Fibroblast of pulmonary artery (primary cell): ENCODE measurements around the gene MAPKAPK2.

Experiments
- DNase-seq: peaks from one replicate; pipeline ENCODE4 v3.0.0-alpha.2; 2010; ENCODE audit warnings: low read depth
- H3K4me3 ChIP-seq: replicated peaks from 2 replicates; pipeline ENCODE4 v1.5.1; 2011; ENCODE audit warnings: low read depth, mild to moderate bottlenecking, control low read depth, low read length, moderate library complexity
- TF ChIP-seq, protein P1 (sequence below): IDR thresholded peaks from 2 replicates; pipeline ENCODE4 v1.5.1; 2011; ENCODE audit warnings: mild to moderate bottlenecking, control low read depth, low read length, inconsistent platforms; ENCODE audit errors: missing control alignments

Gene MAPKAPK2

DNA sequence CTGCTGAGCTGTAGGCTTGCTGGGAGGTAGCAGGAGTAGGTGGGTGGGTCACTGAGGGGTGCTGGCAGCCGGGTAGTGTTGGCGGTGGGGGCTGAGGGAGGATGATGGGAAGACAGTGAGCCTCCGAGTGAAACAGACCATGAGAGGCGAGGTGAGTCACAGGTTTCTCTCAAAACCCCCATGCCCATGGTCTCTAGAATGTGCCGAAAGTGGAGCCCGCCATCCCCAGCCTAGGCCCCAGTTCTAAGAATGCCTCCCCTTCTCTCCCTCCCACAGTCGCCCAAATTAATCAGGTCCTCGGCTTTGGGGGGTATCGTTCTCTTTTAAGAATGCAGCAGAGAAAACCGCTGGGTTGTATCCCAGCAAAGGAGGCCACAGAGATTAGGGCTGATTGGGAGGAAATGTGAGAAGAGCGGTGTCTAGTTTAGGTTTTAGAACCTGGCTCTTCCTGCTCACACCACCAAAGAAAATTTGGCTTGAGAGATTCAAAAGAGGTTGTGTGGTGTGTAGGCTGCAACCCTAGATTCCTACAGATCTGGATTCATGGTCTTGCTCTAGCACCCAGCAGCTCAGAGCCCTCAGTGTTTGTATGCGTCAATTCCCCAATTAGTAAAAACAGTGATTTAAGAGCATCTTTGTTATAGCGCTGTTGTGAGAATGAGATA, 58.1 kb downstream of the MAPKAPK2 start:
- TF ChIP-seq, protein P1, sequence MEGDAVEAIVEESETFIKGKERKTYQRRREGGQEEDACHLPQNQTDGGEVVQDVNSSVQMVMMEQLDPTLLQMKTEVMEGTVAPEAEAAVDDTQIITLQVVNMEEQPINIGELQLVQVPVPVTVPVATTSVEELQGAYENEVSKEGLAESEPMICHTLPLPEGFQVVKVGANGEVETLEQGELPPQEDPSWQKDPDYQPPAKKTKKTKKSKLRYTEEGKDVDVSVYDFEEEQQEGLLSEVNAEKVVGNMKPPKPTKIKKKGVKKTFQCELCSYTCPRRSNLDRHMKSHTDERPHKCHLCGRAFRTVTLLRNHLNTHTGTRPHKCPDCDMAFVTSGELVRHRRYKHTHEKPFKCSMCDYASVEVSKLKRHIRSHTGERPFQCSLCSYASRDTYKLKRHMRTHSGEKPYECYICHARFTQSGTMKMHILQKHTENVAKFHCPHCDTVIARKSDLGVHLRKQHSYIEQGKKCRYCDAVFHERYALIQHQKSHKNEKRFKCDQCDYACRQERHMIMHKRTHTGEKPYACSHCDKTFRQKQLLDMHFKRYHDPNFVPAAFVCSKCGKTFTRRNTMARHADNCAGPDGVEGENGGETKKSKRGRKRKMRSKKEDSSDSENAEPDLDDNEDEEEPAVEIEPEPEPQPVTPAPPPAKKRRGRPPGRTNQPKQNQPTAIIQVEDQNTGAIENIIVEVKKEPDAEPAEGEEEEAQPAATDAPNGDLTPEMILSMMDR: no peak
- H3K4me3 ChIP-seq: no peak overlapping the region
- no peak for DNase-seq

DNA sequence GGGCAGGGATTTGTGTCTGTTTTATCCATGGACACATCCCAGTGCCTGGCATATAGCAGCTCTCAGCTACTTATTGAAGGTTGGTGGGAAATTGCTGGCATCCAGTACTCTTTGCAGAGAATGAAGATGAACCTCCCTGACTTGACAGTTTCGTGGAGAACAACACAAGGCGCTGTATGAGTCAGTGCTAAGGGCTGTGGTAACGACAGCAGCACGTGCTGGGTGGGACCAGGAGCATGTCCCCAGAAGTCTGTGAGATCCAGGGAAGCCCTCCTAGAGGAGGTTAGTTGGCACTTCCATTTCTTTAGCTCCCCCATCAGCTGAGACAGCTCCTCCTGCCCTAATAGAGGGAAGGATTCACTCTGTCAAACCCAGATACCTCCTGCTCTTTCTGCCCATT, 60.0 kb downstream of the MAPKAPK2 start:
- no peak for DNase-seq
- H3K4me3 ChIP-seq: no peak overlapping the region
- TF ChIP-seq, protein P1: no peak

DNA sequence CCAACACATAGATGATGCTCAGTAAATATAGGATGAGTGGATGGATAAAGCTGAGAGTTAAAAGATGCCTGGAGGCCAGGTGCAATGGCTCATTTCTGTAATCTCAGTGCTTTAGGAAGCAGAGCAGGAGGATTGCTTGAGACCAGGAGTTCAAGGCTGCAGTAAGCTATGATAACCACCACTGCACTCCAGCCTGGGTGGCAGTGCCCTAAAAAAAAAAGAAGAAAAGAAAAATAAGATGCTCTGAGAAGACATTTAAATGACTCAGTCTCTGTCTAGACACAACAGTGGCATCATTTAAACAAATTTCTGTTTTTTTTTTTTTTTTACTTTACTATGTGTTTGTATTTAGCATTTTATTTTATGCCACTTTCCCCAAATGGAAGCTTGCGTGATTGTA, 60.6 kb downstream of the MAPKAPK2 start:
- no peak overlapping the region for H3K4me3 ChIP-seq
- DNase-seq: no peak
- TF ChIP-seq, protein P1: no peak

DNA sequence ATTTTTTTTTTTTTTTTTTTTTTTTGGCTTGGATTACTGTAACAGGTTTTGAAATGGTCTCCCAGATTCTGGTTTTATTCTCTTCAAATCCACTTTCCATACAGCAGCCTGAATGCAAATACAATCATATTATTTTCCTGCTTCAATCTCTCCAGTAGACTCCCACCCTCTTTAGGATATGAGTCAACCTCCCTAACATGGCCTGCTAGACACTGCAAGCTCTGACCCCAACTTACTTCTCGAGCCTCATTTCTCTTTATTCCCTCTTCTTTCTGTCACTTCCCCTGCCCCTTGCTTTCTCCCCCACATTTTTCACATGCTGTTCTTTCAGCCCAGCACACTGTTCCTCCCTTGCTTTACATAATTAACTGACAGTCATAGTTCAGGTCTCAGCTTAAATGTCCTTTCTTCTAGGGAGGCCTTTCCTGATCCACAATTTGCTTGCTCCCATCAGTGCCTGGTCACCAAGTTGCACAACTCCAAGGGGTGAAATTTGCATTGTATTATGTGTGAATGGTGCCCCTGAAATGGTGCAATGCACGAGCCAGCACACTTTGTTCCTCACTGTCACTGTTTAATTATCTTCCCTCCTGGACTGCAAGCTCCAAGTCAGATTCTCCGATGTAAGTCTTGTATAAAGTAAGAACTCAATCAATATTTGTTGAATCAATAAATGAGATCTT, 63.8 kb downstream of the MAPKAPK2 start:
- TF ChIP-seq, protein P1: no peak
- H3K4me3 ChIP-seq: no peak overlapping the region
- peak; percentile 72 for DNase-seq

DNA sequence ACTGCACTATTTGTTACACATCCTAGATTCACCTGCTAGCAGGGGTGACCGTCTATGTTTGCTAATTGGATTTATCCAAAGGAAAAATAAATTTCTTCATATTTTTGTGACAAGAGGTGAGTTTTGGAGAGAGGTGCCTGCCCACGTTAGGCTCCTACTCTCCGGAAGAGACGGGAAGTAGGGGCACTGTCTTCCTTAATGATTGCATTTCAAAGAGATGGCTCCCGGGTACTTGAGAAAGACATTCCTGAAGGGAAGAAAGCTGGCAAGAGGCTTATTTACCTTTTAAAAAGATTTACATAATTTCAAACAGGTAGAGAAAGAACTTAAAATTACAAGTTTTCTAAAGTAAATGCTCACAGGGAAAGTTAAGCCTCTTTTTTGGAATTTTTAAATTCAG, 67.2 kb downstream of the MAPKAPK2 start:
- DNase-seq: no peak
- TF ChIP-seq, protein P1: no peak
- no peak overlapping the region for H3K4me3 ChIP-seq

DNA sequence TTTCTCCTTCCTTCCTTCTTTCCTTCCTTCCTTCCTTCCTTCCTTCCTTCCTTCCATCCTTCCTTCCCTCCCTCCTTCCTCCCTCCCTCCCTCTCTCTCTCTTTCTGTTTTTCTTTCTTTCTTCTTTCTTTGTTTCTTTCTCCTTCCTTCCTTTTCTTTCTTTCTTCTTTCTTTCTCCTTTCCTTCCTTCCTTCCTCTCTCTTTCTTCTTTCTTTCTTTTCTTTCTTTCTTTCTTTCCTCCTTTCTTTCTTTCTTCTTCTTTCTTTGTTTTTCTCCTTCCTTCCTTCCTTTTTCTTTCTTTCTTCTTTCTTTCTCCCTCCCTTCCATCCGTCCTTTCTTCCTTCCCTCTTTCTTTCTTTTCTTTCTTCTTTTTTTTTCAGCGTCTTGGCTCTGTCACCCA, 67.8 kb downstream of the MAPKAPK2 start:
- no peak for DNase-seq
- H3K4me3 ChIP-seq: no peak overlapping the region
- TF ChIP-seq, protein P1: no peak

DNA sequence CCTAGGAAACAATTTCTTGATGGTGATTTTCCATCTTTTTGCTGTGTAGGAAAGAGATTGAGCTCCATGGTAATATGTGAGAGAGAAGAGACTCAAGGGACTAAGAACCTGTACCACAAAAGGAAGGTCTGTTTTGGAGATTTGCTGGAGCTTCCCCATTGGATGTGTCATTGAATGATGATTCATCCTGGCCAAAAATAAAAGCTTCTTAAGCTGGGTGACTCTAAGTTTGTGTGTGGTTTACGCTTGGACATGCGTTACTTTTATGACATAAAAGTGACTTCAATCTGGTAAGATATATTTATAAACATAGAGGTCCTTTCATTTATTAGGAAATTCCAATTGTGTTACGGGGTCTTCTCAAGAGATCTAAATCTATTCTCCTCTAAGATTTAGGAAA, 68.4 kb downstream of the MAPKAPK2 start:
- TF ChIP-seq, protein P1: no peak
- DNase-seq: no peak

More for the DNA sequence above, 68.4 kb downstream of the MAPKAPK2 start:
- no peak overlapping the region for H3K4me3 ChIP-seq
